DND-41 (cell line): ENCODE results near the gene CCL24.

Experiments used
- ATAC-seq: fragments of 200-7000 bp; cut with Tn5 transposase; 3 replicates; pipeline ENCODE4 v1.9.1; 2021; ENCODE audit warnings: low read depth; ENCODE audit not compliant: insufficient read depth
- DNase-seq: peaks from one replicate; pipeline ENCODE4 v3.0.0-alpha.2; 2020
- H2AFZ ChIP-seq: 2 replicates; pipeline ENCODE4 v1.6.0; 2012; ENCODE audit warnings: low read depth, low read length
- H3K27ac ChIP-seq: 2 replicates; pipeline ENCODE4 v1.5.1; 2012; ENCODE audit warnings: low read length, inconsistent platforms
- H3K27me3 ChIP-seq: fragments of 200-600 bp; sonication (generic); 2 replicates; pipeline ENCODE4 v1.6.0; 2012; ENCODE audit warnings: low read length, mild to moderate bottlenecking, inconsistent platforms; ENCODE audit not compliant: insufficient read depth, poor library complexity
- H3K36me3 ChIP-seq: 2 replicates; pipeline ENCODE4 v1.5.1; 2012; ENCODE audit warnings: low read length, inconsistent platforms; ENCODE audit not compliant: insufficient read depth
- H3K4me1 ChIP-seq: 2 replicates; pipeline ENCODE4 v1.5.1; 2012; ENCODE audit warnings: mild to moderate bottlenecking, low read length; ENCODE audit not compliant: insufficient read depth
- H3K4me2 ChIP-seq: 2 replicates; pipeline ENCODE4 v1.6.0; 2012; ENCODE audit warnings: mild to moderate bottlenecking, moderate library complexity, low read length, inconsistent platforms; ENCODE audit not compliant: insufficient read depth
- H3K4me3 ChIP-seq, 2 experiments: fragments of 200-600 bp in 1 of 2; shearing (Covaris generic) in 1 of 2; 2 replicates each; pipeline ENCODE4 v1.5.1; 2012 to 2016; ENCODE audit warnings: inconsistent platforms in 2 of 2, low read length in 2 of 2, mild to moderate bottlenecking in 2 of 2, low read depth in 1 of 2, moderate library complexity in 1 of 2
- H3K79me2 ChIP-seq: 2 replicates; pipeline ENCODE4 v1.6.0; 2012; ENCODE audit warnings: low read length, inconsistent platforms; ENCODE audit not compliant: insufficient read depth
- H3K9ac ChIP-seq: 2 replicates; pipeline ENCODE4 v1.6.0; 2012; ENCODE audit warnings: low read depth, mild to moderate bottlenecking, inconsistent platforms, low read length, moderate library complexity
- H3K9me3 ChIP-seq: 2 replicates; pipeline ENCODE4 v1.5.1; 2012; ENCODE audit warnings: low read length, moderate library complexity, mild to moderate bottlenecking, inconsistent platforms; ENCODE audit not compliant: insufficient read depth, severe bottlenecking
- H4K20me1 ChIP-seq: 2 replicates; pipeline ENCODE4 v1.6.0; 2012; ENCODE audit warnings: low read length; ENCODE audit not compliant: insufficient read depth
- EZH2 ChIP-seq: IDR thresholded peaks from 3 replicates; pipeline ENCODE4 v1.6.1; 2012; ENCODE audit warnings: borderline replicate concordance, low read depth, mild to moderate bottlenecking, moderate library complexity, low read length, inconsistent platforms; ENCODE audit not compliant: severe bottlenecking
- TF ChIP-seq, protein P1 (sequence below): IDR thresholded peaks from 2 replicates; pipeline ENCODE4 v1.5.1; 2012; ENCODE audit warnings: borderline replicate concordance, low read length, moderate library complexity, mild to moderate bottlenecking; ENCODE audit not compliant: poor library complexity, severe bottlenecking; ENCODE audit errors: extremely low read depth

Gene CCL24

DNA sequence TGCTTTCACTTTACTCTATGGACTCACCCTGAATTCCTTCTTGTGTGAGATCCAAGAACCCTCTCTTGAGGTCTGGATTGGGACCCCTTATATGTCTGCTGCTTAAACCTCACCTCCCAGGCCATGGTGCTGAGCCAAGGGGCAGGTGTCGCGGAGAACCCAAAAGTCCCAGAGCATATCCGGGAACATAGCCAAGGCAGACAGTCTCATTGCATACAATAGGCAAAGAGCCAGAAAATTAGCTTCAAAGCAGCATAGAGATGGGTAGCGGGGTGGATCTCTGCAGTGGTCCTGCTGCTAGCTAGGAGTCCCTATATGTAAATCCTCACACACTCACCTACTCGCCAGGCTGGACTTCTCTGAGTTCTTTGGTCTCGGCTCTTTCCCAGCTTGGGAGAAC is 5.5 kb downstream of the CCL24 start:
- no peaks in the 10 kb centered on the region for H3K79me2 ChIP-seq
- H3K9me3 ChIP-seq, result peaks cover 10% of the 10 kb centered on the region
- no peaks in the 10 kb centered on the region for H3K27me3 ChIP-seq
- no peaks in the 10 kb centered on the region for H3K4me1 ChIP-seq
- no peak overlapping the region for H3K9ac ChIP-seq
- no peaks in the 10 kb centered on the region for H3K36me3 ChIP-seq
- DNase-seq (no peak), ATAC-seq (no peak)
- no peaks in the 10 kb centered on the region for H4K20me1 ChIP-seq
- no peak overlapping the region for H2AFZ ChIP-seq
- H3K4me3 ChIP-seq, result no peak overlapping the region
- no peak overlapping the region for H3K27ac ChIP-seq
- no peak overlapping the region for H3K4me2 ChIP-seq
- TF ChIP-seq EZH2, result no peak
- TF ChIP-seq, protein P1, sequence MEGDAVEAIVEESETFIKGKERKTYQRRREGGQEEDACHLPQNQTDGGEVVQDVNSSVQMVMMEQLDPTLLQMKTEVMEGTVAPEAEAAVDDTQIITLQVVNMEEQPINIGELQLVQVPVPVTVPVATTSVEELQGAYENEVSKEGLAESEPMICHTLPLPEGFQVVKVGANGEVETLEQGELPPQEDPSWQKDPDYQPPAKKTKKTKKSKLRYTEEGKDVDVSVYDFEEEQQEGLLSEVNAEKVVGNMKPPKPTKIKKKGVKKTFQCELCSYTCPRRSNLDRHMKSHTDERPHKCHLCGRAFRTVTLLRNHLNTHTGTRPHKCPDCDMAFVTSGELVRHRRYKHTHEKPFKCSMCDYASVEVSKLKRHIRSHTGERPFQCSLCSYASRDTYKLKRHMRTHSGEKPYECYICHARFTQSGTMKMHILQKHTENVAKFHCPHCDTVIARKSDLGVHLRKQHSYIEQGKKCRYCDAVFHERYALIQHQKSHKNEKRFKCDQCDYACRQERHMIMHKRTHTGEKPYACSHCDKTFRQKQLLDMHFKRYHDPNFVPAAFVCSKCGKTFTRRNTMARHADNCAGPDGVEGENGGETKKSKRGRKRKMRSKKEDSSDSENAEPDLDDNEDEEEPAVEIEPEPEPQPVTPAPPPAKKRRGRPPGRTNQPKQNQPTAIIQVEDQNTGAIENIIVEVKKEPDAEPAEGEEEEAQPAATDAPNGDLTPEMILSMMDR, result no peak

DNA sequence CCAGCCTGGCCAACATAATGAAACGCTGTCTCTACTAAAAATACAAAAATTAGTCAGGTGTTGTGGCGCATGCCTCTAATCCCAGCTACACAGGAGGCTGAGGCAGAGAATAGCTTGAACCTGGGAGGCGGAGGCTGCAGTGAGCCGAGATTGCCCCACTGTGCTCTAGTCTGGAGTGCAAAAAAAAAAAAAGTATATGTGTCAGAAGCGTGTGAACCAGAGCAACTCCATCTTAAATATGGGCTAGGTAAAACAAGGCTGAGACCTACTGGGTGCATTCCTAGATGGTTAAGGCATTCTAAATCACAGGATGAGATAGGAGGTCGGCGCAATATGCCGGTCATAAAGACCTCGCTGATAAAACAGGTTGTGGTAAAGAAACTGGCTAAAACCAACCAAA is 6.2 kb downstream of the CCL24 start:
- no peak overlapping the region for H2AFZ ChIP-seq
- no peaks in the 10 kb centered on the region for H3K79me2 ChIP-seq
- H3K4me3 ChIP-seq, result no peak overlapping the region
- ATAC-seq (no peak), DNase-seq (no peak)
- H3K9ac ChIP-seq, result no peak overlapping the region
- H3K9me3 ChIP-seq, result peaks cover 10% of the 10 kb centered on the region
- H3K36me3 ChIP-seq, result no peaks in the 10 kb centered on the region
- no peaks in the 10 kb centered on the region for H4K20me1 ChIP-seq
- no peaks in the 10 kb centered on the region for H3K4me1 ChIP-seq
- no peaks in the 10 kb centered on the region for H3K27me3 ChIP-seq
- TF ChIP-seq EZH2, result no peak
- TF ChIP-seq, protein P1, result no peak
- no peak overlapping the region for H3K4me2 ChIP-seq
- H3K27ac ChIP-seq, result no peak overlapping the region

DNA sequence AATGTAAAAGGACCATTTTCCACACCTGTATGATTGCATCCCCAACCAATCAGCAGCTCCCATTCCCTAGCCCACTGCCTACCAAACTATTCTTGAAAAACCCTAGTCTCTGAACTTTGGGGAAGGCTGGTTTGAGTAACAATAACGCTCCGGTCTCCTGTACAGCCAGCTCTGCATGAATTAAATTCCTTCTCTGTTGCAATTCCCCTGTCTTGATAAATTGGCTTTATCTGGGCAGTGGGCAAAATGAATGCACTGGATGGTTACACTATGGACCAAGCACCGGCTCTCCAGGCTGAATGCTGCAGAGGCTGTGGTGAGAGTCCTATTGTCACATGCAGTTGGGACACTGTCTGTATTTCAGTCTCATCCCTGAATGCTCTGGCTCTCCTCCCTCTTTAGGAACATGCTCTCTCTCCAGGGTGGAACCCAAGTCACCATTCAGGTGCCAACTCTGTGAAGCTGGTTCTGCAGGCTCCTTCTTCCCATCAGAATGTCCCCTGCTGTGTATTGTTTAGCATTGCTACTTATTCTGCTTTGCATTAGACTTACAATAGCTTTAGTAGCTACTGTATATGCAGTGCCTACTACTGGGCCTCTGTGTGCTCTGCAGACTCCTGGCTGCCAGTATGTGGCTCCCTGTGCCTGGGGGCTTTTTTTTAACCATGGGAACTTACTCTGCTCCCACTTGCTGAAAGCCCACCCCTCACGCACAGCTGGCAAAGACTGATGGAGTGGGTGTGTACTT is 6.9 kb downstream of the CCL24 start:
- TF ChIP-seq EZH2, result no peak
- TF ChIP-seq, protein P1, result no peak
- no peaks in the 10 kb centered on the region for H3K4me1 ChIP-seq

More for the DNA sequence above, 6.9 kb downstream of the CCL24 start:
- ATAC-seq, result no peak
- Histone ChIP-seq H3K79me2 (no peaks in the 10 kb centered on the region), H3K36me3 (no peaks in the 10 kb centered on the region), H4K20me1 (no peaks in the 10 kb centered on the region), H3K4me3 (no peak overlapping the region), H3K27me3 (no peaks in the 10 kb centered on the region), H3K4me2 (no peak overlapping the region), H2AFZ (no peak overlapping the region), H3K9me3 (peaks cover 10% of the 10 kb centered on the region), H3K27ac (no peak overlapping the region), H3K9ac (no peak overlapping the region)
- DNase-seq, result no peak
